ENCODE results near the gene TMEM132C.
"Not testable (repeated sequence)": the region's sequence is repeated elsewhere in the genome, so short reads cannot be mapped to it uniquely, and the experiment has no call there.

The TMEM132C gene

GRCh38 chr12:128474916-128475315, 207.9 kb downstream of the TMEM132C start:
- no peak for DNase-seq (ENCODE audit: low read depth in 2 of 2)

- DNase-seq (ENCODE audit: low read depth in 2 of 2): no peak
Observed at GRCh38 chr12:128476266-128476665, 209.3 kb downstream of the TMEM132C start.

GRCh38 chr12:128483526-128484255, 216.7 kb downstream of the TMEM132C start:
- no peak for DNase-seq (ENCODE audit: low read depth in 2 of 2)

DNA sequence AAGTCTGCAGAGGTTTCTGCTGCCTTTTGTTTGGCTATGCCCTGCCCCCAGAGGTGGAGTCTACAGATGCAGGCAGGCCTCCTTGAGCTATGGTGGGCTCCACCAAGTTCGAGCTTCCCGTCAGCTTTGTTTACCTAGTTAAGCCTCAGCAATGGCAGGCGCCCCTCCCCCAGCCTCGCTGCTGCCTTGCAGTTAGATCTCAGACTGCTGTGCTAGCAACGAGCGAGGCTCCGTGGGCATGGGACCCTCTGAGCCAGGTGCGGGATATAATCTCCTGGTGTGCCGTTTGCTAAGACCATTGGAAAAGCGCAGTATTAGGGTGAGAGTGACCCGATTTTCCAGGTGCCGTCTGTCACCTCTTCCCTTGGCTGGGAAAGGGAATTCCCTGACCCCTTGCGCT, 230.4 kb downstream of the TMEM132C start:
- DNase-seq (ENCODE audit: low read depth in 2 of 2): not testable (repeated sequence)

DNA sequence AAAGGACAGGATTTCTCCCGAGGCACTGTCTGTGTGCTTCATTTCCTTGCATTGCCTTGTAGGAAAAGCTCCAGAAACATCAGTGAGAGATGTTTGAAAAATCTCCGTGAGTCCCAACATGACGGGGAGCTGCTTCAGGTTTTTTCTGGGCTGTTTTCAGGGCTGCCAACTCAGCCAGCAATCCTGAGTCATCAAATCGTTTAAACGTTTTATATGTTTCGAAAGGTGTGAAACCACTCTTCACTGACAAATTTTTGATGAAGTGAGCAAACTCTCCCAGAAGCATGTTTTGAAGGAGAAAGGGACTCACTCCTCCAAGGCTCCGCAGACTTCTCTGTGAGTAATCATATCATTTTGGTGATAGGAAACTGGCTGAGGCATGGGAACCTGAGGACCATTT, 240.5 kb downstream of the TMEM132C start:
- DNase-seq (ENCODE audit: low read depth in 2 of 2): no peak

- DNase-seq (ENCODE audit: low read depth in 2 of 2): no peak
Observed at GRCh38 chr12:128509170-128509569, 242.2 kb downstream of the TMEM132C start.

GRCh38 chr12:128510511-128510910, 243.5 kb downstream of the TMEM132C start:
- DNase-seq (ENCODE audit: low read depth in 2 of 2): no peak

- no peak for DNase-seq (ENCODE audit: low read depth in 2 of 2)
Observed at GRCh38 chr12:128513331-128513730, 246.4 kb downstream of the TMEM132C start.

DNA sequence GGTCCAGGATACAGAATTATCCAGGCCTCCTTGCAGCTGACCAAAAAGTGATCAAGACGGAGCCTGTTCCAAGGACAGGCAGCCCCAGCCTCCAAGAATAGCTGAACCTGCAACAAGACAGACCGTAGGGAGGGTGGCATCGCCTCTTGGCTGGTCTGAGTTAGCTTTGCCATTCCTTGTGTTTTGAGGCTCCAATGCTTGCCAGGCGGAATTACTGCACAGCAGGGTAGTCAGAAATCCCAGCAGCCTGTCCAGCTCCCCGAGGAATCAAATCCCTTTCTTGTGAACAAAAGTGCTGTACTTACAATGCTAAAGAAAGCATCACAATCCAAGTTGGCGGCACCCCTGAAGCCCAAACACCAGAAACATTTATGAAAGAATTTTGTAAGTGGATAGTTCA, 246.9 kb downstream of the TMEM132C start:
- DNase-seq (ENCODE audit: low read depth in 2 of 2): no peak

GRCh38 chr12:128518644-128519043, 251.7 kb downstream of the TMEM132C start:
- DNase-seq (ENCODE audit: low read depth in 2 of 2): no peak

DNA sequence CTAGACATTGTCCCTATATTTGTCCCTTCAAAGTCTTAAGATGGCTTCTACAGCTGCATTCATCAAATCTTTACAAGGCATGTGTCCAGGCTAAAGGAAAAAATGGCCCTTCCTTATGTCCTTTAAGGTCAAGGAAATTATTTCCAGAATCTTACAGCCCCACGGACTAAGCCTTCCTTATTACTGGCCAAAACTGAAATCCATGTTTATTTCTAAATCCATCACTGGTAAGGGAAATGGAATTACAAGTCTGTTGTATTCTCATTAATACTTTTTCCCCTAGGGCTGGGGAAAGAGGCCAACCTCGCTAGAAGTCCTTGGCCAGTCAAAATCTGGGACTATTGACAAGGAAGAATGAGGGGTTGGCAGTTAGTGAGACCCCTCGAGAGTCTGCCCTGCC, 252.5 kb downstream of the TMEM132C start:
- DNase-seq (ENCODE audit: low read depth in 2 of 2): no peak

- no peak for DNase-seq (ENCODE audit: low read depth in 2 of 2)
Observed at GRCh38 chr12:128521981-128522380, 255.0 kb downstream of the TMEM132C start.

DNA sequence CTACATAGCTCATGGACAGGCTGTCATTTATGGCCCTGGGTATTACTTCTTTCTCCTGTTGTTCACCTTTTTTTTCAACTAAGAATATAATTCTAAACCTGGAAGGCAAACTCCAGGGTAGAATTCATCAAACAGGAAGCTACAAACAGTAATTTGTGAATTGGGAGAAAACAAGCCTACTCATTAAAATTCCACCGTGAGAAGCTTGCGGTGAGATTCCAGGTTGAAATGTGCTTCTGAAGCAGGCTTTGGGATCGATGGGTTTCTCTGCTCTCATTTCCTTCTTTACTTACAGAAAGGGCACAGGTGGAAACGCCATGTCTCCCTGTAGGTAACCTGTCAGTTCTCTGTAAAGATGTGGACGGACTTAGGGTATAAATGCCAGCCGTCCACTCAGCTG, 257.5 kb downstream of the TMEM132C start:
- DNase-seq (ENCODE audit: low read depth in 2 of 2): no peak

DNA sequence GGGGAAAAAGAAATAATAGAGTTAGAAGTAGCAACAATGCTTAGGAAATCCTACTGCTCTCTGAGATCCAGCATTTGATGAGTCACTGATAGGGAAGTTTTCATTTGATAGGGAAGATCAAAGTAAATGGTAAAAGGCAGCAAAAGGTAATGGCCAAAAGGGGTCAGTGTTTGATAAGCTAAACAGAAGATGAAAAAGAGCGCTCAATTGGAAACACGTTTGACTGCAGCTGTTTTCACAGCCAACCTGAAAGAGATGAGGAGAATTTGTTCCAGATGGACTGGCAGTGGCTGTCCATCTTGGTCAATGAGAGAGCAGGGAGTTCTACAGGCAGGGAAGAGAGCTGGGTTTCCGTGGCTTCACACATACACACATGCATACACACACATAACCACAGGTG, 264.2 kb downstream of the TMEM132C start:
- DNase-seq (ENCODE audit: low read depth in 2 of 2): no peak

DNA sequence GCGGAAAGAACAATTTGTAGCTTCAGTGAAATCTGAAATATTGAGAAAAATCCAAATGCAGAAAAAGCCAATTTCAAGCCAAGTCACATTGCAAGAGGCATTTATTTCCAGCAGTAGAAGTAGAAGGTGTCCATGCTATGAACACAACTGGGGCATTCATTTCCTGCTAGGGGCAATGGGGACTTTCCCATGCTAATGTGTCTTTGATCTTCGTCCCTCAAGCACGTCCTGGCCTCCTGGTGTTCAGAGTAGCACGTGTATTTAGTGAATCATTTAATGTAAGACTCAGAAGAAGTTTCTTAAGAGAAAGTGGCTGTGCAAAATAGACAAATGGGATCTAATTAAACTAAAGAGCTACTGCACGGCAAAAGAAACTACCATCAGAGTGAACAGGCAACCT, 267.9 kb downstream of the TMEM132C start:
- DNase-seq (ENCODE audit: low read depth in 2 of 2): no peak

- no peak for DNase-seq (ENCODE audit: low read depth in 2 of 2)
Observed at GRCh38 chr12:128536810-128537209, 269.8 kb downstream of the TMEM132C start.

- no peak for DNase-seq (ENCODE audit: low read depth in 2 of 2)
Observed at GRCh38 chr12:128537668-128538067, 270.7 kb downstream of the TMEM132C start.

GRCh38 chr12:128542844-128543243, 275.9 kb downstream of the TMEM132C start:
- DNase-seq (ENCODE audit: low read depth in 2 of 2): no peak

- DNase-seq (ENCODE audit: low read depth in 2 of 2): no peak
Observed at GRCh38 chr12:128543460-128543859, 276.5 kb downstream of the TMEM132C start.

DNA sequence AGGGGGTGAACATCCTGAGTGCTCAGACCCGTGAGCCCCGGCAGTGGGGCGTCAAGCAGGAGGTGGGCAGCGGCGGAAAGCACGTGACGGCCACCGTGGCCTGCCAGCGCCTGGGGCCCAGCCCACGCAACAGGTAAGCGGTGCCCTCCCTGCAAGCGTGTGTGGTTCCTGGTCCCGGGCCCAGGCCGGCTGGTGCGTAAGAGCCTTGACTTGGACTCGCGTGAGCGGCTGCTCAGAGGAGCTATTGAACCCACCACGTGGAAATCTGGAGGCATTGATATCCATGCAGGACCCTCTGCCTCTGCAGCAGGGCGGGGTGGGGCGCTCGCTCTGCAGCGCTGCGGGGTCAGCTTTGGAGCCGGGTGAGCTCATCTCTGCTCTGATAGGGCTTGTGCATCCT, 277.0 kb downstream of the TMEM132C start:
- DNase-seq (ENCODE audit: low read depth in 2 of 2): no peak

DNA sequence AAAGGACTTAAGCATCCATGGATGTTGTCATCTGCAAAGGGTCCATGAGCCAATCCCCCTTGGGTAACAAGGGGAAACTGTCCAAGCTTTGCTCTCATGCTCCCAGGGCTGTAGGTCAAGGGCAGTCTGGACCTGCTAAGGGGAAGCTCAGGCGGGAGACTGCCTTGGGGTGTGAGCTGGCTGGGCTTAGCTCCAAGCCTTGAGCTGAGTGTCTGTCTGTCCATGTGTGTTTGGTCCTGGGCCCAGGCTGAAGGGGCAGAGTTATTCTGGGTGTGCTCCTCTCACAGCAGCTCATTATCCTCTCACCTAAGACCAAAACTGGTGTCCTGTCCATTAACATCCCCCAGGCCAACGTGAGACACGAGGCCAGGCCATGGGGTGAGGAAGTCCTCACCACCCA, 282.0 kb downstream of the TMEM132C start:
- DNase-seq (ENCODE audit: low read depth in 2 of 2): no peak

- no peak for DNase-seq (ENCODE audit: low read depth in 2 of 2)
Observed at GRCh38 chr12:128549601-128550218, 282.7 kb downstream of the TMEM132C start.

GRCh38 chr12:128551266-128551665, 284.3 kb downstream of the TMEM132C start:
- no peak for DNase-seq (ENCODE audit: low read depth in 2 of 2)
